RWPE2 (cell line): Measurements from ENCODE around the gene RNF220.

Experiments used
- ATAC-seq: fragments of 200-7000 bp; cut with Tn5 transposase; 3 replicates; pipeline ENCODE4 v1.9.1; 2021; ENCODE audit warnings: low read depth
- DNase-seq: peaks from one replicate; pipeline ENCODE4 v3.0.0-alpha.2; 2020; ENCODE audit warnings: low spot score
- H3K27ac ChIP-seq: fragments of 450-650 bp; 2 replicates; pipeline ENCODE4 v1.5.1; 2017; ENCODE audit warnings: mild to moderate bottlenecking; ENCODE audit not compliant: poor library complexity, severe bottlenecking
- H3K27me3 ChIP-seq: fragments of 250-450 bp; sonication (Bioruptor Pico); 2 replicates; pipeline ENCODE4 v1.5.1; 2021; ENCODE audit warnings: mild to moderate bottlenecking, moderate library complexity; ENCODE audit not compliant: insufficient read depth, poor library complexity, severe bottlenecking
- H3K36me3 ChIP-seq: fragments of 250-450 bp; sonication (Bioruptor Pico); 2 replicates; pipeline ENCODE4 v1.5.1; 2020; ENCODE audit warnings: low read depth, mild to moderate bottlenecking, moderate library complexity
- H3K4me1 ChIP-seq: fragments of 250-450 bp; sonication (Bioruptor Pico); 2 replicates; pipeline ENCODE4 v1.5.1; 2021; ENCODE audit warnings: mild to moderate bottlenecking, moderate library complexity; ENCODE audit not compliant: insufficient read depth, poor library complexity, severe bottlenecking
- H3K4me3 ChIP-seq: fragments of 250-450 bp; sonication (Bioruptor Pico); 2 replicates; pipeline ENCODE4 v1.5.1; 2021; ENCODE audit warnings: mild to moderate bottlenecking, moderate library complexity; ENCODE audit not compliant: severe bottlenecking
- H3K9me3 ChIP-seq: fragments of 250-450 bp; sonication (Bioruptor Pico); 2 replicates; pipeline ENCODE4 v1.5.1; 2021; ENCODE audit warnings: mild to moderate bottlenecking, moderate library complexity; ENCODE audit not compliant: severe bottlenecking
- TF ChIP-seq, protein P1 (sequence below): fragments of 450-650 bp; IDR thresholded peaks from one replicate; pipeline ENCODE4 v1.5.1; 2017; ENCODE audit warnings: mild to moderate bottlenecking, moderate library complexity; ENCODE audit not compliant: poor library complexity, severe bottlenecking

Gene RNF220

DNA sequence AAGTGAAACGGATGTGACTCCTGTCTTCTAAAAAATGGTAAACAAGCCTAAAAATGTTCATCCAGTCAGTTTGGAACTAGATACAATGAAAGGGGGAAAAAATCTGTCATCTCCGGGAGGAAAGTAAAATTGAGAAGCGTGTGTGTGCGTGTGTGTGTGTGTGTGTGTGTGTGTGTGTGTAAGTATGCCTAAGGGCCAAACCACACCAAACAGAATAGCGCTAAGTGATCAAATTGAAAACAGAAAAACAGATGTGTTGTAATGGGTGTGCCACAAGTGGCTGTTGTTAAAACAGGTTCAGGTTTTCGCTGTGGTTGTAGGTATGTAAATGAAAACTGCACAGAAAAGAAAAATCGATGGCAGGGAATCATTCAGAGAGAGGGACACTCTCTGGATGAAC lies 106.7 kb downstream of the RNF220 start:
- TF ChIP-seq, protein P1, sequence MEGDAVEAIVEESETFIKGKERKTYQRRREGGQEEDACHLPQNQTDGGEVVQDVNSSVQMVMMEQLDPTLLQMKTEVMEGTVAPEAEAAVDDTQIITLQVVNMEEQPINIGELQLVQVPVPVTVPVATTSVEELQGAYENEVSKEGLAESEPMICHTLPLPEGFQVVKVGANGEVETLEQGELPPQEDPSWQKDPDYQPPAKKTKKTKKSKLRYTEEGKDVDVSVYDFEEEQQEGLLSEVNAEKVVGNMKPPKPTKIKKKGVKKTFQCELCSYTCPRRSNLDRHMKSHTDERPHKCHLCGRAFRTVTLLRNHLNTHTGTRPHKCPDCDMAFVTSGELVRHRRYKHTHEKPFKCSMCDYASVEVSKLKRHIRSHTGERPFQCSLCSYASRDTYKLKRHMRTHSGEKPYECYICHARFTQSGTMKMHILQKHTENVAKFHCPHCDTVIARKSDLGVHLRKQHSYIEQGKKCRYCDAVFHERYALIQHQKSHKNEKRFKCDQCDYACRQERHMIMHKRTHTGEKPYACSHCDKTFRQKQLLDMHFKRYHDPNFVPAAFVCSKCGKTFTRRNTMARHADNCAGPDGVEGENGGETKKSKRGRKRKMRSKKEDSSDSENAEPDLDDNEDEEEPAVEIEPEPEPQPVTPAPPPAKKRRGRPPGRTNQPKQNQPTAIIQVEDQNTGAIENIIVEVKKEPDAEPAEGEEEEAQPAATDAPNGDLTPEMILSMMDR: no peak
- DNase-seq (no peak), ATAC-seq (no peak)
- Histone ChIP-seq H3K9me3 (no peaks in the 10 kb centered on the region), H3K36me3 (no peaks in the 10 kb centered on the region), H3K4me1 (peaks cover 14% of the 10 kb centered on the region), H3K4me3 (no peak overlapping the region), H3K27me3 (no peaks in the 10 kb centered on the region), H3K27ac (no peak overlapping the region)

DNA sequence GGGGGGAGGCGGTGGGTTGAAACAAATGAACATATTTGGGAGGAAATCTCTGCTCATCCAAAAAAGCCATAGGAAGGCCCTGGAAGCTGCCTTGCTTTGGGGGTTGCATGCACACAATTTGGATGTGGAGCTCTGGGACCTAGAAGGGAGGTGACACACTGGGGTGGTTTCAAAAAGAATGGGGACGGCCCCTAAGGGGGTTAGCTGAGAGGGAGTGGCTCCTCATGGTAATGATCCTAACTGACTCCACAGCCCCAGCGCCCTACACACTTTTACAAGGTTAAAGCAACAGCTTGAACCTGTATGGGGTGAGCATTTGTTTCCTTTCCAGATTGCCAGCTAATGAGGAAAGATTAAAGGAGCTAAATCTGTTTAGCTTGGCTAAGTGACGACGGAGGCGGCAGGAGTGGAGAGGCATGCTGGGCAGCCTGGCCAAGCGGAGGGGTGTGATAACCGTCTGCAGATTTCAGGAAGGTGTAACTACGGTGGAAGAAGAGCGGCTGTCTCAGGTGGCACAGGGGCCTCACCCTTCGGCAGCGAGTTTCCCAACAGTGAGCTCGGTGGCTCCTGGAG lies 107.3 kb downstream of the RNF220 start:
- ATAC-seq (no peak), DNase-seq (no peak)
- H3K36me3 ChIP-seq: no peaks in the 10 kb centered on the region
- peaks cover 14% of the 10 kb centered on the region for H3K4me1 ChIP-seq
- TF ChIP-seq, protein P1: no peak
- H3K27me3 ChIP-seq: no peaks in the 10 kb centered on the region
- no peak overlapping the region for H3K27ac ChIP-seq
- no peaks in the 10 kb centered on the region for H3K9me3 ChIP-seq
- H3K4me3 ChIP-seq: no peak overlapping the region

DNA sequence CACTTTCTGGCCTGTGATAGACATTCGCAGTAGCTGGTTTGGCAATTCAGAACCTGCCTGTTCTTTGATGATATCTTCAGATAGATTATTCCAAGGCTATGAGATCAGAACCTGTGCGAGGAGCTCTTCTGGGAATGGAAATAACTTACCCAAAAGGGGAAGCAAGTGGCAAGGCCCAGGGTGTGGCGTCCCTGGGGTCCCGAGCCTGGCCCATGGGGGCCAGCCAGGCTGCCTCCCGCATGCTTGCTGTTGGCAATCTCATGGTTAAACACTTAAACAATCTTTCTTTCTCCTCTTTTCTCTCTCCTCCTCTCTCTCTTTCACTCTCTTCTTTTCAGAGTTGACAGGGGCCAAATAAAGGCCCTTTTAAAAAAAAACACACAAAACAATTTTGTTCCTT lies 108.1 kb downstream of the RNF220 start:
- no peaks in the 10 kb centered on the region for H3K27me3 ChIP-seq

DNA sequence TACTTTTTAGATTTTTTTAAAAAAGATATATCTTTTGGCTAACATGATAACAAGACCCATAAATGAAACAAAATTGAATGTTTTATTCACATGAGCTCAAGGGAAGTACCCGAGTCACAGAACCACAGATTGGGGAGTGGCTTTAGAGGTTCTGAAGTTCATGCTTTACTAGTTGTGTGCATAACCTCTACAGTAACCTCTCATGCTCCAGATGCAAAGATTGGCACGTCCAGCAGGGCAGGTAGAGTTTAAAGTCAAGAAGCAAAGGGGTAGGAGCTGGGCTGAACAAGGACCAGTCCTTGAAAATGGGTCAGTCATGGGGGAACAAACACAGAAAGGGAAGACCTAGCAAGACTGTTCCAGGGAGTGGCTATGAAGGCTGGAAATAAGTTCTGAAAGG lies 109.6 kb downstream of the RNF220 start:
- Histone ChIP-seq H3K27ac (peak overlapping the region; percentile 59), H3K36me3 (no peaks in the 10 kb centered on the region), H3K4me3 (no peak overlapping the region), H3K27me3 (no peaks in the 10 kb centered on the region), H3K9me3 (no peaks in the 10 kb centered on the region), H3K4me1 (peaks cover 14% of the 10 kb centered on the region)
- ATAC-seq (no peak), DNase-seq (no peak)
- TF ChIP-seq, protein P1: no peak

More for the DNA sequence above, 108.1 kb downstream of the RNF220 start:
- Histone ChIP-seq H3K27ac (no peak overlapping the region), H3K36me3 (no peaks in the 10 kb centered on the region), H3K4me3 (no peak overlapping the region), H3K4me1 (peaks cover 14% of the 10 kb centered on the region), H3K9me3 (no peaks in the 10 kb centered on the region)
- DNase-seq (no peak), ATAC-seq (no peak)
- TF ChIP-seq, protein P1: no peak

DNA sequence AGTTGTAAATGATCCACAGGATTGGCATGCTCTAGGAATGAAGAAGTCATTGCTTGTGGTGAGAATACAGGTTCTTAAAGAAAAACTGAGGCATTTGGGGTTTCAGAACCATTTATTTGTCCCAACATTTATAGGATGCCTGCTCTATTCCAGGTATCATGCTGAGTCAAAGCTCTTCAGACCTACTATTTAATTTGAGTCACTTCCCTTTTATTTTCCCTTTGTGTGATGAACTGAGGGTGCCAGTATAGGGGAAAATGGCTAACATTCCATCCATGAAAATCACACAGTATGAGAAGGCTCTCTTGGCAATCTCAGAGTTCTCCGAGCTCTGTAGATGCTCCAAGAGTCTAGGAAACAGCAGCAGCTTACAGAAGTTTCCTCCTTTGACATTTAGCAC lies 110.4 kb downstream of the RNF220 start:
- Histone ChIP-seq H3K4me3 (no peak overlapping the region), H3K27ac (peak overlapping the region; percentile 59), H3K4me1 (peaks cover 14% of the 10 kb centered on the region), H3K27me3 (no peaks in the 10 kb centered on the region), H3K9me3 (no peaks in the 10 kb centered on the region), H3K36me3 (no peaks in the 10 kb centered on the region)
- TF ChIP-seq, protein P1: no peak
- DNase-seq: no peak
- peak; percentile 94 for ATAC-seq
